NB4 (cell line): ENCODE measurements around the gene NDUFAF8.

ENCODE experiments used
- MAX ChIP-seq: IDR thresholded peaks from 2 replicates; pipeline ENCODE4 v1.6.1; 2011; ENCODE audit warnings: low read depth, low read length
- MYC ChIP-seq: IDR thresholded peaks from 2 replicates; pipeline ENCODE4 v1.6.1; 2011; ENCODE audit warnings: low read depth, low read length
- POLR2A ChIP-seq: IDR thresholded peaks from 2 replicates; pipeline ENCODE4 v1.6.1; 2011; ENCODE audit warnings: mild to moderate bottlenecking; ENCODE audit not compliant: insufficient read length; ENCODE audit errors: extremely low read depth
- TF ChIP-seq, protein P1 (sequence below): IDR thresholded peaks from one replicate; pipeline ENCODE4 v1.5.1; 2012; ENCODE audit warnings: low read depth, low read length

GRCh38 chr17:81238490-81238814, 666 bp upstream of the NDUFAF8 start:
- TF ChIP-seq POLR2A (no peak), MYC (no peak), MAX (no peak)
- TF ChIP-seq, protein P1, sequence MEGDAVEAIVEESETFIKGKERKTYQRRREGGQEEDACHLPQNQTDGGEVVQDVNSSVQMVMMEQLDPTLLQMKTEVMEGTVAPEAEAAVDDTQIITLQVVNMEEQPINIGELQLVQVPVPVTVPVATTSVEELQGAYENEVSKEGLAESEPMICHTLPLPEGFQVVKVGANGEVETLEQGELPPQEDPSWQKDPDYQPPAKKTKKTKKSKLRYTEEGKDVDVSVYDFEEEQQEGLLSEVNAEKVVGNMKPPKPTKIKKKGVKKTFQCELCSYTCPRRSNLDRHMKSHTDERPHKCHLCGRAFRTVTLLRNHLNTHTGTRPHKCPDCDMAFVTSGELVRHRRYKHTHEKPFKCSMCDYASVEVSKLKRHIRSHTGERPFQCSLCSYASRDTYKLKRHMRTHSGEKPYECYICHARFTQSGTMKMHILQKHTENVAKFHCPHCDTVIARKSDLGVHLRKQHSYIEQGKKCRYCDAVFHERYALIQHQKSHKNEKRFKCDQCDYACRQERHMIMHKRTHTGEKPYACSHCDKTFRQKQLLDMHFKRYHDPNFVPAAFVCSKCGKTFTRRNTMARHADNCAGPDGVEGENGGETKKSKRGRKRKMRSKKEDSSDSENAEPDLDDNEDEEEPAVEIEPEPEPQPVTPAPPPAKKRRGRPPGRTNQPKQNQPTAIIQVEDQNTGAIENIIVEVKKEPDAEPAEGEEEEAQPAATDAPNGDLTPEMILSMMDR = no peak
